ENCODE measurements around the gene UBE2O.
"Not testable (repeated sequence)": the region's sequence is repeated elsewhere in the genome, so short reads cannot be mapped to it uniquely, and the experiment has no call there.

Gene UBE2O

DNA sequence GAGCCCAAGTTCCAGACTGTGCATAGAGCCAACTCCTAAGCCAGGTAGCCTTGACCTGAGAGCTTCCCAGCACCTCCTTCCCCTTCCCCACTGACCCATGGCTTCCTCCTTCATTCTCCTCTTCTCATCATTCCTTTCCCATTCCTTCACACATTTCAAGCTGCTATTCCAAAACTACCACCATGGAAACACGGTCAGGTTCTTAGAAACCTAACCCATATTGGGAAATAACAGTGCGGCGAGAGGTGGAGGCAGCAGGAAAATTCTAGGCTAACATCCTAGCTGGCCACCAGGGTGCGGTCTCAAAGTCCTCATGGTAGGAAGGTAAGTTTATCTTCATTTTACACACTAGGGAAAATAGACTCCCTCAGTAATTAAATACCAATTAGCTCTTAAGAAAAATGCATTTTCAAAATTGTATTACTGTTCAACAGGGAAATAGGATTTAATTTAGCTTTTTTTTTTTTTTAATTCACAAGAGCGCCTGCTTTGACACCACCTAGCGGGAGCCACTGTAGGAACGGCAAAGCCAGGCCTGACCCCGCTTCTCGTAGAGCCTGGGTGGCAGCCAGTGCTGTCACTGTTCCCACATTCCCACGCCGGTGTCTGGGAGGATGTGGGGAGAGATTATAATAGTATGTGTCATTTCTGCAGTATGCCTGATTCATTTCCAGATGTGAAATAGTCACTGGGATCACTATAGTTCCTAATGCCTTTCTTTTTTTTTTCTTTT lies 82.5 kb downstream of the UBE2O start:
- DNase-seq (ENCODE audit: low spot score) = no peak

- no peak for DNase-seq (ENCODE audit: low spot score)
Observed at GRCh38 chr17:76369804-76370203, 83.1 kb downstream of the UBE2O start.

GRCh38 chr17:76369379-76369778 lies 83.6 kb downstream of the UBE2O start:
- no peak for DNase-seq (ENCODE audit: low spot score)

GRCh38 chr17:76368545-76368944 lies 84.4 kb downstream of the UBE2O start:
- DNase-seq (ENCODE audit: low spot score) = no peak

- no peak for DNase-seq (ENCODE audit: low spot score)
Observed at GRCh38 chr17:76367642-76368041, 85.3 kb downstream of the UBE2O start.

DNA sequence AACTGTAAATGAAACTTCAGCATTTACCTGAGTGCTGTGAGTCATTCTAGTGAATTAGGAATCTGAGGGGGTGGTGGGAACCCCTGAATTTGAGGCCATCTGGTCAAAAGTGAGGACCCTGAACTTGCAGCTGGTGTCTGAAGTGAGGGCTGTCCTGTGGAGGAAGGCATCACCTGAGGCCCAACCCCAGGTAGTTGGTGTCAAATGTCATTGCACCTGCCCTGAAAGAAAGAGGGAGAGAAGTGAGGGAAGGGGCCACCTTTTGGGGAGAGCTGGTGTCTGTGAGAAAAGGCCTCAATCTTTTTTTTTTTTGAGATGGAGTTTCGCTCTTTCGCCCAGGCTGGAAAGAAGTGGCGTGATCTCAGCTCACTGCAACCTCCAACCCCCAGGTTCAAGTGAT lies 86.7 kb downstream of the UBE2O start:
- DNase-seq (ENCODE audit: low spot score) = no peak

DNA sequence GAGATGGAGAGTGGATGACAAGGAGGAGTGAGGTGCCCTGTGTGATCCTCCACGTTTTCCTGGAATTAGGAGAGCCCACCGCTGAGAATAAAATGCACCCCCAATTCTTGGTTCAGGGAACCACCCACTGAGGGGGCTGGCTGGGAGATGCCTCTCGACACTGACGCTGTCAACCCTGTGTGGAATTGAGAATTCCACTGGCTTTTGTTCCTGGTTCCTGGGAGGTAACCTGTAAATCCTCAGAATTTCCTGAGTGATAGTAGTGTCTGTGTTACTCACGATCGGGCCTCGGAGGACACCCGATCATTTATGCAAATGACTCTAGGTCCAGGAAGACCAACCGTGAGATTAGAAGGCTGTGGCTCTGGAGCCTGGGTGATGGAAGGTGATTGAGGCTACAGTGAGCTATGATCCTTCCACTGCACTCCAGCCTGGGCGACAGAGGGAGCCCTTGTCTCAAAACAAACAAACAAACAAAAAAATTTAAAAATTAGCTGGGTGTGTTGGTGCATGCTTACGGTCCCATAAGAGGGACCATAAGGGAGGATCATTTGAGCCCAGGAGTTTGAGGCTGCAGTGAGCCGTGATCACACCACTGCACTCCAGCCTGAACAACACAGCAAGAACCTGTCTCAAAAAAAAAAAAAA lies 87.6 kb downstream of the UBE2O start:
- no peak for DNase-seq (ENCODE audit: low spot score)

GRCh38 chr17:76363107-76363842 lies 89.7 kb downstream of the UBE2O start:
- DNase-seq (ENCODE audit: low spot score) = no peak

GRCh38 chr17:76360461-76360860 lies 92.5 kb downstream of the UBE2O start:
- no peak for DNase-seq (ENCODE audit: low spot score)

DNA sequence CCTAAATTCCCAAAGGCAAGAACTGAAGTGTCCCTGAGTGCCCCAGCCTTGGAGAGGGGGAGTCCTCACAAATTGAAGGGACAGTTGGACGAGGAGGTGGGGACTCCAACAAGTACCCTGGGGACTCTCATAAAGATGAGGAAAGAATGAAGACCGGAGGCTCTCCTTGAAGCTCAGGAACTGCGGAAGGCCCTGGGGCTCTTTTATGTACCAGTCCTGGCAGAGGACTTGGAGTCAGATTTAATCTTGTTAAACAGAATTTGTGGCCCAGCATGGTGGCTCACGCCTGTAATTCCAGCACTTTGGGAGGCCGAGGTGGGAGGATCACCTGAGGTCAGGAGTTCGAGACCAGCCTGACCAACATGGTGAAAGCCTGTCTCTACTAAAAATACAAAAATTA lies 93.2 kb downstream of the UBE2O start:
- DNase-seq (ENCODE audit: low spot score) = not testable (repeated sequence)

DNA sequence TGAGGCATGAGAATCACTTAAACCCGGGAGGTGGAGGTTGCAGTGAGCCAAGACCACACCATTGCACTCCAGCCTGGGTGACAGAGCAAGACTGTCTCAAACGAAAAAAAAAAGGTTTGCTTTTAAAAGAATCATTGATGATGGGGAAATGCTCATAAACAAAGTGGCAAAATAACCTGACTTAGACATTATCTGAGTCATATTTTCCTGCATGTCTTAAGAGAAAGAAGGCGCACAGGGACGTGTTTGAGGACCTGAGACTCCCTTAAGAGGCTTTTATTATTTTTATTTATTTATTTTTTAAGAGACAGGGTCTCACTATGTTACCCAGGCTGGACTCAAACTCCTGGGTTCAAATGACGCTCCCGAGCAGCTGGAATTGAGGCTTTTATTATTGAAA lies 93.6 kb downstream of the UBE2O start:
- DNase-seq (ENCODE audit: low spot score) = no peak

DNA sequence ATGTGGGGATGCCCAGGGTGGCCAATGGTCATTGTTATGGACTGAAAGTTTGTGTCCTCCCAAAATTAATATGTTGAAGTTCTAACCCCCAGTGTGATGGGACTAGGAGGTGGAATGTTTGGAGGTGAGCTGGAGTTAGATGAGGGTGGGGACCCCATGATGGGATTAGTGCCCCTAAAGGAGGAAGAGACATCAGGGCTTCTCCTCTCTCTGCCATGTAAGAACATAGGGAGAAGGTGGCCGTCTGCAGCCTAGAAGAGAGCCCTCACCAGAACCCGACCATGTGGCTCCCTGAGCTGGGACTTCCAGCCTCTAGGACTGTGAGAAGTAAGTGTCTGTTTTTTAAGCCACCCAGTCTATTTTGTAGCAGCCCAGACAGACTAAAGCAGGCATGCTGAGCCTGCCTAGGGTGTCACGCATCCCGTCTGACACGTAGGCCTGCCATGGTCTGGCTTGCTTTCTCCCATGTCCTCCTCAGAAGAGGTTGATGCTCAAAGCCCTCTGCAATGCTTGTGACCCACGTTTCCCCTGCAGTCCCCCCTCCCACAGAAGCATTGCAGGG lies 95.3 kb downstream of the UBE2O start:
- DNase-seq (ENCODE audit: low spot score) = no peak

DNA sequence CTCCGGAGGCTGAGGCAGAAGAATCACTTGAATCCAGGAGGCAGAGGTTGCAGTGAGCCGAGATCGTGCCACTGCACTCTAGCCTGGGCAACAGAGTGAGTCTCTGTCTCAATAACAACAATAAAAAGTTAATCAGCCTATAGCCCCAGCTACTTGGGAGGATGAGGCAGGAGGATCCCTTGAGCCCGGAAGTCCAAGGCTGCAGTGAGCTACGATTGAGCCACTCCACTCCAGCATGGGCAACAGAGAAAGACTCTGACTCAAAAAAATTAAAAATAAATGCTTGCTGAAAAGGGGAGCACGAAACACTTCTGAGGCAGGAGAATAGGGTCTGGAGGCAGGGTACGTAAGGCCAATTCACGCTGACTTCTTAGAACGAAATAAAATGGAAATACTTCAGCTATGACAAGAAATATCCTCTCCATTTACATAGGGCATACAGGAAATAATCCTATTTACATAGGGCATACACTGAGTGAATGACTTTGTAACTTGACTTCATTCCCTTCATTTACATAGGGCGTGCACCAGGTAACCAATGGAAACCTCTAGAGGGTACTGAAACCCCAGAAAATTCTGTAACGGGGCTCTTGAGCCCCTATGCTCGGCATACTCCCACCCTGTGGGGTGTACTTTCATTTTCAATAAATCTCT lies 96.0 kb downstream of the UBE2O start:
- DNase-seq (ENCODE audit: low spot score) = no peak

DNA sequence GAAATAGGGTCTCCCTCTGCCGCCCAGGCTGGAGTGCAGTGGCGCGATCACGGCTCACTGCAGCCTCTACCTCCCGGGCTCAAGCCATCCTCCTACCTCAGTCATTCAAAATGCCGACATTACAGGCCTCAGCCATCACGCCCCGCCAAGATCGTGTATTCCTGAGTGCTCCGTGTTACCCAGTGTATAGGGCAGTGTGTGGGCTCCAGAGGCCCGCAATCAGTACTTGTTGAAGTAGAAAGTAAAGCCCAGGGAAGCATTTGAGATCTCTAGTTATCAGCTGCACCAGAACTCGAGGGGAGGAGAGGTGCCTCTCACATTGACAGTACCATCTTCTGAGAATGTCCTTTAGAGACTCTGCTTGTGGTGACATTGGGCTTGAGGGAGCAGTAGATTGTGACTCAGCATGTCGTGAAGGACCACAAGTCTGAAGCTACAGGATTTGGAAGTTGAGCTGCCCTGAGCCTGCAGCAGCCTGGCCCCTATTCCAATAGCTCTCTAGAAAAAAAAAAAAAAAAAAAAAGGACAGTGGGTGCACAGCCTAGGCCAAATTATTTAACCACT lies 98.1 kb downstream of the UBE2O start:
- DNase-seq (ENCODE audit: low spot score) = no peak

GRCh38 chr17:76354317-76354729 lies 98.6 kb downstream of the UBE2O start:
- no peak for DNase-seq (ENCODE audit: low spot score)

DNA sequence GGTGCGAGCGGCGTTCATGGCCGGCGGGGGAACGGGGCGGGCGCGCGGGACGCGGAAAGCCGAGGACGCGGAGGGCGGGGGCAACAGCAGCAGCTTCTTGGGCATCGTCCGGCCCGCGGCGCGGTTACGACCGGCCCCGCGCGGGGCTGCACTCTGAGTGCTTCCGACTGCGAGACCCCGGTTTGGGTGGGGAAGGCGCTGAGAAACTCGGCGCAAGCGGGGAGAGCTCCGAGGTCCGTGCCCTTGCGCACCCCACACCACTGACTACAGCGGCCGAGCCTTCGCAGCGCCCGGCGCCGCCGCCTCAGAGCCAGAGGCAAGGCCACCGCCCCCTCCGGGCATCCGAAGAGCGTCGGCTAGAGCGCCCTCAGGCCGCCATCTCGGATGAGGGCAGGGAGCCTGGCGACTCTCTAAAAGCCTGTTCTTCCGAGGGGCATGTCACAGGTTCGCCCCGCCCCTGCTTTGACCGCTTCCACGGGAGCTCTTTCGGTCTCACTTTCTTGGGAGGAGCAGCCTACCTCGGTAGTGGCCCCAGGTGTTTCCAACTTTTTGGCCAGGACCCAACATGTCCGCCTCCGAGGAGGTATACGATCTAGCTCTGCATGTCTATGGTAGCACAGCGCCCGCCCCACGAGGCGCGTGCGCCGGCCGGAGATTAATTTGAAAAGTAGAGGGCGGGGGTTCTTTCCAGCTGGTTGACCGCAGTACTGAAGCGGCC lies 99.2 kb downstream of the UBE2O start, which contains the start of gene PRPSAP1:
Gene PRPSAP1, minus strand, starts transcription at position 318 of the 718 bp plus-strand sequence. Its CDS starts 213 bp downstream, at position 105.
- DNase-seq (ENCODE audit: low spot score) = peak; percentile 95

DNA sequence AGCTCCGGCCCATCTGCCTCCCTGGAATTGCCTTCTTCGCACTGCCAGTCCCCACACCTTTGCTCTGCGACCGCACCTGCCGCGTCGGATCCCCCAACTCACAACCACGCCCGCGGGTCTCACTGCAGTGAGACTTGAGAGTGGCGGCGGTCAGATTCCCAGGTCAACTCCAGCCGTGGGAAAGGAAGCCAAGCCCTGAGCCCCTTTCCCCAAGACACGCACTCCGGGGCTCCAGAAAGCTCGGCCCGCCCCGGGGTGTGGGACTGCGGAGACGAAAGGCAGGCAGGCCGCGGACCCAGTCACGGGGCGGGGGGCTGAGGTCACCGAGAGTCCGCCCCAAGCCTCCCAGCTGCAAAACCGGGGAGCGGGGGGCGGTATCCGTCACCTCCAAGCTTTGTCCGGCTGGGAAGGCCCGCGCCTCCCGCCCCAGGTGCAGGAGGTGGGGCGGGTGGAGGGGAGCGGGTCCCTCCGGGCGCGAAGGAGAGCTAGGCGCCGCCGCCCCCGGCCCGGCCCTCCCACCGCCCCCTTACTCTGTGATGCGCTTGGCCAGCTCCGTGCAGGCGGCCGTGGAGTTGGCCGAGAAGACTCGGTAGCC lies 99.9 kb downstream of the UBE2O start:
- DNase-seq (ENCODE audit: low spot score) = peak; percentile 82

DNA sequence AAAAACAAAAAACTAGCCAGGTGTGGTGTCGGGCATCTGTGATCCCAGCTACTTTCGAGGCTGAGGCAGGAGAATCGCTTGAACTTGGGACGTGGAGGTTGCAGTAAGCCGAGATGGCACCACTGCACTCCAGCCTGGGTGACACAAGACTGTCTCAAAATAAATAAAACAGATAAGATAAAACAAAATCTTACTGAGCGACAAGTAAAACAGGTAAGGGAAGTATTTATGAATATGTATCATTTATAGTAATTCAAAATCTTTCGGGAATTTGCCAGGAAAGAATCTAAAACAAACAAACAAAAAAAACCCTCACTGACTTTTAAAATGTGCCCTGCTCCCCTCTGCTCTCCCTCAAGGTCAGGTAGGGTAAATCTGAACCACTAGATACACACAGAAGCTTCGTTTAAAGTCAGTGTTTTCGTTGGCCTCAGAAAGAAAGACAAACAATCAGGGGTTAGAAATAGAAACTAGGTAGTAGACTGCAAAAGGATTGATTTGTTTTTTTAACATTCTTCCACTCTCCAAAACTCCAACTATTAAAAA lies 101.4 kb downstream of the UBE2O start:
- no peak for DNase-seq (ENCODE audit: low spot score)

DNA sequence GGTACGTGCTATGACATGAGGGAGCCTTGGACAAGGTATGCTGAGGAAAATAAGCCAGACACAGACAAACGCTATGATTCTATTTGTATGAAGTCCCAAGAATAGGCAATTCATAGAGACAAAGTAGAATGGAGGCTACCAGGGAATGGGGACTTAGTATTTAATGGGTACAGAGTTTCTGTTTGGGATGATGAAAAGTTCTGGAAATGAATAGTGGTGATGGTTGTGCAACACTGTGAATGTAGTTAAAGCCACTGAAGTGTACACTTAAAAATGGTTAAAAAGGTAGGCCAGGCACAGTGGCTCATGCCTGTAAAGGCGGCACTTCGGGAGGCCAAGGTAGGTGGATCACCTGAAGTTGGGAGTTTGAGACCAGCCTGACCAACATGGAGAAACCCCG lies 102.5 kb downstream of the UBE2O start:
- no peak for DNase-seq (ENCODE audit: low spot score)

GRCh38 chr17:76346936-76347335 lies 106.0 kb downstream of the UBE2O start:
- DNase-seq (ENCODE audit: low spot score) = not testable (repeated sequence)
